Measurements from ENCODE around the gene KCNJ15.

- TF ChIP-seq CTCF (IDR thresholded peaks at IDR 0.05), result no peak
- TF ChIP-seq POLR2A (IDR thresholded peaks at IDR 0.05), result no peak
Measured at GRCh38 chr21:38268864-38269575, 12.2 kb downstream of the KCNJ15 start.
